Smooth muscle cell (in vitro differentiated cells): ENCODE results near the gene UPB1. TPM values are rescaled to one million over a fixed set of nuclear protein-coding genes. Genes with fewer than 3 reads are reported as not detected.

Experiments
- DNase-seq: peaks from one replicate; lab custom pipeline; 2025; ENCODE audit not compliant: unreplicated experiment; lab: John Stamatoyannopoulos, UW
- H2AFZ ChIP-seq: fragments of 200-600 bp; sonication (generic); 2 replicates; pipeline ENCODE4 v1.6.0; 2016; ENCODE audit warnings: antibody characterized with exemption, low read depth, mild to moderate bottlenecking
- H3F3A ChIP-seq: fragments of 200-600 bp; sonication (generic); 2 replicates; pipeline ENCODE4 v1.6.0; 2017; ENCODE audit warnings: antibody characterized with exemption, low read depth
- H3K27ac ChIP-seq: fragments of 200-600 bp; sonication (generic); 2 replicates; pipeline ENCODE4 v1.5.1; 2016; ENCODE audit warnings: low read depth, mild to moderate bottlenecking
- H3K27me3 ChIP-seq: fragments of 200-600 bp; sonication (generic); 2 replicates; pipeline ENCODE4 v1.6.1; 2016; ENCODE audit warnings: low read depth, mild to moderate bottlenecking
- H3K36me3 ChIP-seq: fragments of 200-600 bp; sonication (generic); 2 replicates; pipeline ENCODE4 v1.5.1; 2016; ENCODE audit warnings: low read depth
- H3K4me1 ChIP-seq: fragments of 200-600 bp; sonication (generic); 2 replicates; pipeline ENCODE4 v1.5.1; 2016; ENCODE audit warnings: low read depth
- H3K4me2 ChIP-seq: fragments of 200-600 bp; sonication (generic); 2 replicates; pipeline ENCODE4 v1.6.0; 2016; ENCODE audit warnings: mild to moderate bottlenecking
- H3K4me3 ChIP-seq: fragments of 200-600 bp; sonication (generic); 2 replicates; pipeline ENCODE4 v1.5.1; 2016; ENCODE audit warnings: mild to moderate bottlenecking
- H3K79me2 ChIP-seq: fragments of 200-600 bp; sonication (generic); 2 replicates; pipeline ENCODE4 v1.6.0; 2016; ENCODE audit warnings: low read depth, mild to moderate bottlenecking
- H3K9ac ChIP-seq: fragments of 200-600 bp; sonication (generic); 2 replicates; pipeline ENCODE4 v1.6.0; 2016; ENCODE audit warnings: low read depth
- H3K9me3 ChIP-seq: fragments of 200-600 bp; sonication (generic); replicated peaks from 2 replicates; pipeline ENCODE4 v1.5.1; 2016; ENCODE audit warnings: low read depth
- H4K20me1 ChIP-seq: fragments of 200-600 bp; sonication (generic); 2 replicates; pipeline ENCODE4 v1.6.0; 2016; ENCODE audit warnings: low read depth
- WGBS: methylation state at CpG from one replicate; pipeline ENCODE4 v1.1.7; 2016; ENCODE audit warnings: low lambda C conversion rate; 5-methylcytosine and 5-hydroxymethylcytosine counted together
- polyA plus RNA-seq: library from polyadenylated mRNA; unstranded; fragments of >200 nt; fragmentation: Nextera tagmentation; extraction: Ambion mirVana; gene quantifications from 2 replicates; pipeline ENCODE4 v1.2.1, GENCODE V29; 2016
- total RNA-seq: library from RNA; depleted of rRNA; stranded (reverse); fragments of >200 nt; gene quantifications from 2 replicates; pipeline ENCODE4 v1.2.3, GENCODE V29; 2014
- TF ChIP-seq, protein P1 (sequence below): fragments of 200-600 bp; sonication (generic); IDR thresholded peaks from 2 replicates; pipeline ENCODE4 v1.5.1; 2017; ENCODE audit warnings: borderline replicate concordance, mild to moderate bottlenecking, antibody characterized with exemption; ENCODE audit not compliant: insufficient read depth, poor library complexity, severe bottlenecking

Gene UPB1
- total and polyA plus RNA-seq, 2 experiments from 2014 or later, result 0.21 TPM; not detected in 1

DNA sequence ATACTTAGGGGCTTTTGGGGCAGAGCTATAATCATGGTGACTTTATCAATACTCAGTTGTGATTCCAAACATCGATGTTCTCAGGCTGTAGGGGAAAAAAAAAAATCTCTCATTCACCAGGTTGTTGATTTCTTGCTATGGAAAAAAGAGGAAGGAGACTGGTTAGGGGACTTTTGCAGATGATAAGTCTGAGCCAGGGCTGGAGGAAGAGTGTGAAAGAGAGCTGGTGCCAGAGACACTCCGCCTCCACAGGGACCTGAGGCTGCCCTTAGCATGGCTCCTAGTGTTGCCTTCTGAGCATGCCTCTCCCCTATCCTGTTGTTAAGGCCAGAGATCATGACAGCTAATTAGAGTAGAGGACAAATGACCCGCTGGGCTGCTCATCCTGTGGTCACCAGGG, 16.9 kb downstream of the UPB1 start:
- WGBS, result 86% methylated on average over 3 of the region's 3 CpGs
- Histone ChIP-seq H3K27me3 (peaks cover 10% of the 10 kb centered on the region), H3K36me3 (no peaks in the 10 kb centered on the region)

DNA sequence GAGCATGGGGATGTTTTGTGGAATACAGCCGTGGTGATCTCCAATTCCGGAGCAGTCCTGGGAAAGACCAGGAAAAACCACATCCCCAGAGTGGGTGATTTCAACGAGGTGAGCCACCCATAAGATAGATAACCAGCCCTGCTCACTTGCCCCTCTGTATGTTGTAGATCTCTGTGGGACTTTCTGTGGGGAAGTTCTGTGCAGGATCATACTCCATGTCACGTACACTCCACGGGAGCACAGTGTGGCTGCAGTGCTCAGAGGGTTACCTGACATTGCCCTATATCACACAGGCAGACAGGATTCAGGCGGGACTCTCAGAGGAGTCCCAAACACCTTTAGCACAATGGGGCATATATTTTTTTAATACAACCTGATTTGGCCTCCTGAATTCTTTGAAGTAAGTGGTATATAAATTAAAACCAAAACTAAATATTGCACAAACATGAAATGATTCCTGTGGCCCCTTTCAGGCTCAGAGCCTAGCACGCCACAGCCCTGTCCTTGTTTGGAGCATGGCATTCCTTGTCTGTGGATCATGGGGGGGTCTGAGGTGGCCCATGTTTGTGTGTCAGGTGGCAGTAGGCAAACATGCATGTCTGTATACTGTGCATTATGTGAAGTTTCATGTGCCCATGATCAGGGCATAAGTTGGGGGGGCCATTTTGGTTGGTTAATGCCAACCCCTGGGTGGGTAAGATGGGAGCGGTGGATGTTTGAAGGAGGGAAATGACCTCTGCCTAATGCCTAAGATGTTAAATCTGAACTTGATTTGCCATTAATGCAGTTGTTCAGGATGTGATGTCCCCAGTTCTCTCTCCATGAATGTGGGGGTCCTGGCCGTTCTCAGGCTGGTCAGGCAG, 18.5 kb downstream of the UPB1 start:
- no peak overlapping the region for H2AFZ ChIP-seq
- no peaks in the 10 kb centered on the region for H4K20me1 ChIP-seq
- H3K27ac ChIP-seq, result no peak overlapping the region
- H3K79me2 ChIP-seq, result no peaks in the 10 kb centered on the region
- no peak overlapping the region for H3K4me2 ChIP-seq
- peaks cover 8% of the 10 kb centered on the region for H3K4me1 ChIP-seq
- DNase-seq, result no peak
- no peaks in the 10 kb centered on the region for H3K9me3 ChIP-seq
- no peaks in the 10 kb centered on the region for H3K36me3 ChIP-seq
- H3F3A ChIP-seq, result peaks cover 4% of the 10 kb centered on the region
- no peak overlapping the region for H3K9ac ChIP-seq
- peaks cover 10% of the 10 kb centered on the region for H3K27me3 ChIP-seq
- 96% methylated on average over 9 of the region's 9 CpGs for WGBS
- H3K4me3 ChIP-seq, result no peak overlapping the region
- TF ChIP-seq, protein P1, sequence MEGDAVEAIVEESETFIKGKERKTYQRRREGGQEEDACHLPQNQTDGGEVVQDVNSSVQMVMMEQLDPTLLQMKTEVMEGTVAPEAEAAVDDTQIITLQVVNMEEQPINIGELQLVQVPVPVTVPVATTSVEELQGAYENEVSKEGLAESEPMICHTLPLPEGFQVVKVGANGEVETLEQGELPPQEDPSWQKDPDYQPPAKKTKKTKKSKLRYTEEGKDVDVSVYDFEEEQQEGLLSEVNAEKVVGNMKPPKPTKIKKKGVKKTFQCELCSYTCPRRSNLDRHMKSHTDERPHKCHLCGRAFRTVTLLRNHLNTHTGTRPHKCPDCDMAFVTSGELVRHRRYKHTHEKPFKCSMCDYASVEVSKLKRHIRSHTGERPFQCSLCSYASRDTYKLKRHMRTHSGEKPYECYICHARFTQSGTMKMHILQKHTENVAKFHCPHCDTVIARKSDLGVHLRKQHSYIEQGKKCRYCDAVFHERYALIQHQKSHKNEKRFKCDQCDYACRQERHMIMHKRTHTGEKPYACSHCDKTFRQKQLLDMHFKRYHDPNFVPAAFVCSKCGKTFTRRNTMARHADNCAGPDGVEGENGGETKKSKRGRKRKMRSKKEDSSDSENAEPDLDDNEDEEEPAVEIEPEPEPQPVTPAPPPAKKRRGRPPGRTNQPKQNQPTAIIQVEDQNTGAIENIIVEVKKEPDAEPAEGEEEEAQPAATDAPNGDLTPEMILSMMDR, result no peak

More for the DNA sequence above, 16.9 kb downstream of the UPB1 start:
- Histone ChIP-seq H3K4me3 (no peak overlapping the region), H3K79me2 (no peaks in the 10 kb centered on the region), H3F3A (peaks cover 4% of the 10 kb centered on the region), H4K20me1 (no peaks in the 10 kb centered on the region), H3K4me1 (peaks cover 11% of the 10 kb centered on the region), H3K9me3 (no peaks in the 10 kb centered on the region), H2AFZ (no peak overlapping the region), H3K9ac (no peak overlapping the region), H3K4me2 (no peak overlapping the region), H3K27ac (no peak overlapping the region)
- no peak for DNase-seq
- TF ChIP-seq, protein P1, result no peak

DNA sequence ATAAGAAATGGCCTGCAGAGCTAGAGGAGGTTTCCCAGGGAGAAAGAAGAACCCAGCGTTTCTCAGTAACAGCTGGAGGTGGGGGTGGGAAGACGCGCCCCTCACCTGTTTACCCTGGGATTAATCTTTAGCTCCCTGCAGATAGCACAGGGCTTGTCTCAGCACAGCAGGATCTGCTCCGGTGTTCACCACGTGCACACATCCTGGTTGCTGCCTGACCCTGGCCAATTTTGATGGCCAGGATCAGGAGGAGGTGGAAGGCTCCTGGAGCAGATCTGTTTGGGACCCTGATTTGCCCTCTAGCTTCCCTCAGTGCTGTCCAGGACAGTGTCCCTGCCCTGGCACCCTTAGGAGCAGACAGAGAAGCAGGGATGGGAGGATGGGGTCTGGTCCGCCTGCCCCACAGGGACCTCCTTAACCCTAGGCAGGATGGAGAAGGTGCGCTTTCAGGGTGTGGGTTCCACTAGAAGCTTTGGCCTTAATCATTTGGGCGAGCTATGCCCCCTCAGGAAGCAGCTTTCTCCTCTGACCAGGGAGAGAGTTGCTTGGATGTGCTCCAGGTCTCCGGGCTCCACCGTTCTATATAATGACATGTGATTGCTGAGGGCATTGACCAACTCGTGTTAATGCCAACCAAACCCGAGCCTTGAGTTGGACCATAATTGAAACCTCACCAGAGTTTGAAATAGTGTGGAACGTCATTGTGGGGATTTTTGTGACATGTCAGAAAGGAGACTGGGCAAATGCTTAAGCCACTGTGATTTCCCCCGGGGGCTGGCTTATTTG, 19.3 kb downstream of the UPB1 start:
- H2AFZ ChIP-seq, result no peak overlapping the region
- H3K4me1 ChIP-seq, result peaks cover 8% of the 10 kb centered on the region
- H3K79me2 ChIP-seq, result no peaks in the 10 kb centered on the region
- H3K27me3 ChIP-seq, result peaks cover 7% of the 10 kb centered on the region
- H4K20me1 ChIP-seq, result no peaks in the 10 kb centered on the region
- 90% methylated on average over 14 of the region's 14 CpGs for WGBS
- no peak overlapping the region for H3K4me2 ChIP-seq
- peaks cover 4% of the 10 kb centered on the region for H3F3A ChIP-seq
- no peak for DNase-seq
- no peak overlapping the region for H3K9ac ChIP-seq
- no peaks in the 10 kb centered on the region for H3K36me3 ChIP-seq
- no peak overlapping the region for H3K4me3 ChIP-seq
- H3K9me3 ChIP-seq, result no peaks in the 10 kb centered on the region
- TF ChIP-seq, protein P1, result no peak
- H3K27ac ChIP-seq, result no peak overlapping the region
